WTC11 (cell line): ENCODE data around the gene ENTREP3. TPM values are rescaled to one million over a fixed set of nuclear protein-coding genes. Genes with fewer than 3 reads are reported as not detected.
A peak's percentile ranks its signal among the peaks of the same experiment; 100 is the strongest.
"Not testable (repeated sequence)": the region's sequence is repeated elsewhere in the genome, so short reads cannot be mapped to it uniquely, and the experiment has no call there.

Experiments used
- ATAC-seq: fragments of 200-7000 bp; cut with Tn5 transposase; 2 replicates; pipeline ENCODE4 v1.10.0; 2021; ENCODE audit warnings: mild to moderate bottlenecking, moderate library complexity
- CTCF ChIA-PET: fragments of 300-600 bp; sonication (Branson Sonifier 250); formaldehyde crosslinking; loops from one replicate; lab custom pipeline; 2021; ENCODE audit warnings: antibody characterized with exemption; lab: Charles Lee
- POLR2A ChIA-PET: fragments of 350-600 bp; sonication (Branson Sonifier 250); formaldehyde crosslinking; loops from one replicate; lab custom pipeline; 2021; ENCODE audit warnings: antibody characterized with exemption; lab: Charles Lee
- DNase-seq: peaks from one replicate; pipeline ENCODE4 v3.0.0; 2021; ENCODE audit warnings: low spot score
- H3K27ac Mint-ChIP-seq: 2 replicates; pipeline ENCODE4 v1.8.0; 2021; ENCODE audit warnings: mixed read lengths
- H3K27me3 Mint-ChIP-seq: 2 replicates; pipeline ENCODE4 v1.8.0; 2021; ENCODE audit warnings: low read depth, mild to moderate bottlenecking, moderate library complexity, mixed read lengths
- H3K36me3 Mint-ChIP-seq: 2 replicates; pipeline ENCODE4 v1.8.0; 2021; ENCODE audit warnings: mixed read lengths
- H3K4me1 Mint-ChIP-seq: 2 replicates; pipeline ENCODE4 v1.8.0; 2022; ENCODE audit warnings: mixed read lengths
- H3K4me3 Mint-ChIP-seq: 2 replicates; pipeline ENCODE4 v1.8.0; 2021; ENCODE audit warnings: mild to moderate bottlenecking, moderate library complexity, mixed read lengths
- H3K9me3 Mint-ChIP-seq: 2 replicates; pipeline ENCODE4 v1.8.0; 2021; ENCODE audit warnings: mixed read lengths
- ARID4B ChIP-seq: sonication (generic); formaldehyde crosslinking; IDR thresholded peaks from 2 replicates; pipeline ENCODE4 v1.8.0; 2023; ENCODE audit warnings: missing genetic modification reagents, mild to moderate bottlenecking, borderline replicate concordance
- CTCF ChIP-seq: fragments of 200-600 bp; IDR thresholded peaks from 2 replicates; pipeline ENCODE4 v1.8.0; 2022; ENCODE audit warnings: antibody characterized with exemption
- ELF4 ChIP-seq: sonication (generic); formaldehyde crosslinking; IDR thresholded peaks from 2 replicates; pipeline ENCODE4 v1.8.1; 2022; ENCODE audit warnings: low read depth, mild to moderate bottlenecking, moderate library complexity, missing genetic modification reagents
- EMX1 ChIP-seq: fragments of 250-450 bp; sonication (Bioruptor Pico); IDR thresholded peaks from 2 replicates; pipeline ENCODE4 v1.8.0; 2021; ENCODE audit warnings: mild to moderate bottlenecking
- FOXP1 ChIP-seq: sonication (generic); formaldehyde crosslinking; IDR thresholded peaks from 2 replicates; pipeline ENCODE4 v1.8.0; 2022; ENCODE audit warnings: missing genetic modification reagents, mild to moderate bottlenecking, moderate library complexity, borderline replicate concordance
- GABPB1 ChIP-seq: sonication (generic); formaldehyde crosslinking; IDR thresholded peaks from 2 replicates; pipeline ENCODE4 v1.8.1; 2023; ENCODE audit warnings: mild to moderate bottlenecking, missing genetic modification reagents
- GTF2I ChIP-seq: fragments of 250-450 bp; sonication (Bioruptor Pico); conservative IDR thresholded peaks from 2 replicates; pipeline ENCODE4 v1.4.0; 2021; ENCODE audit warnings: mild to moderate bottlenecking
- IRF2 ChIP-seq: sonication (generic); formaldehyde crosslinking; IDR thresholded peaks from 2 replicates; pipeline ENCODE4 v1.8.0; 2022; ENCODE audit warnings: low read depth, missing genetic modification reagents, borderline replicate concordance
- MAX ChIP-seq: sonication (generic); formaldehyde crosslinking; IDR thresholded peaks from 2 replicates; pipeline ENCODE4 v1.8.0; 2022; ENCODE audit warnings: mild to moderate bottlenecking, missing genetic modification reagents
- NR3C1 ChIP-seq: sonication (generic); formaldehyde crosslinking; conservative IDR thresholded peaks from 2 replicates; pipeline ENCODE4 v1.8.1; 2023; ENCODE audit warnings: low read depth, mild to moderate bottlenecking, missing genetic modification reagents
- PREB ChIP-seq: sonication (generic); formaldehyde crosslinking; IDR thresholded peaks from 2 replicates; pipeline ENCODE4 v1.8.1; 2022; ENCODE audit warnings: mild to moderate bottlenecking, missing genetic modification reagents, moderate library complexity, borderline replicate concordance
- TCF7 ChIP-seq: sonication (generic); formaldehyde crosslinking; IDR thresholded peaks from 2 replicates; pipeline ENCODE4 v1.8.0; 2022; ENCODE audit warnings: mild to moderate bottlenecking, low read depth, missing genetic modification reagents, moderate library complexity
- TEAD1 ChIP-seq: sonication (generic); formaldehyde crosslinking; IDR thresholded peaks from 2 replicates; pipeline ENCODE4 v1.8.0; 2022; ENCODE audit warnings: mild to moderate bottlenecking, missing genetic modification reagents
- TP53 ChIP-seq: sonication (generic); formaldehyde crosslinking; IDR thresholded peaks from 2 replicates; pipeline ENCODE4 v1.8.1; 2023; ENCODE audit warnings: mild to moderate bottlenecking, missing genetic modification reagents
- USF1 ChIP-seq: sonication (generic); formaldehyde crosslinking; IDR thresholded peaks from 2 replicates; pipeline ENCODE4 v1.8.0; 2022; ENCODE audit warnings: mild to moderate bottlenecking, missing genetic modification reagents
- ZBTB21 ChIP-seq: sonication (generic); formaldehyde crosslinking; IDR thresholded peaks from 2 replicates; pipeline ENCODE4 v1.8.1; 2023; ENCODE audit warnings: mild to moderate bottlenecking, missing genetic modification reagents, borderline replicate concordance
- ZMAT4 ChIP-seq: fragments of 250-450 bp; sonication (Bioruptor Pico); IDR thresholded peaks from 2 replicates; pipeline ENCODE4 v1.9.0; 2021; ENCODE audit warnings: mild to moderate bottlenecking
- ZNF121 ChIP-seq: sonication (generic); formaldehyde crosslinking; IDR thresholded peaks from 2 replicates; pipeline ENCODE4 v1.8.0; 2023; ENCODE audit warnings: missing genetic modification reagents
- ZNF423 ChIP-seq: fragments of 250-450 bp; sonication (Bioruptor Pico); IDR thresholded peaks from 2 replicates; pipeline ENCODE4 v2.1.2; 2022; ENCODE audit warnings: mild to moderate bottlenecking, moderate library complexity
- ZSCAN18 ChIP-seq: fragments of 250-450 bp; sonication (Bioruptor Pico); IDR thresholded peaks from 2 replicates; pipeline ENCODE4 v2.1.2; 2022; ENCODE audit warnings: mild to moderate bottlenecking, moderate library complexity
- total RNA-seq: library from RNA; stranded (reverse); gene quantifications from 3 replicates; pipeline ENCODE4 v1.2.3, GENCODE V29; 2021

Gene ENTREP3
- total RNA-seq, 1 experiment from 2014 or later = 67.8 TPM

- no peaks in the 10 kb centered on the region for H3K9me3 Mint-ChIP-seq
- POLR2A ChIA-PET = no interaction called here
- H3K4me3 Mint-ChIP-seq = no peak overlapping the region
- ATAC-seq (no peak), DNase-seq (no peak)
- no peak overlapping the region for H3K27ac Mint-ChIP-seq
- peaks cover 10% of the 10 kb centered on the region for H3K4me1 Mint-ChIP-seq
- H3K36me3 Mint-ChIP-seq = peaks cover 3% of the 10 kb centered on the region
- CTCF ChIA-PET = no interaction called here
- peaks cover 4% of the 10 kb centered on the region; the same call in 1 of the 2 replicates for H3K27me3 Mint-ChIP-seq
- TF ChIP-seq ZMAT4 (CRISPR knock-in tag) = no peak
- TF ChIP-seq NR3C1 (CRISPR knock-in tag) = no peak
- no peak for TF ChIP-seq MAX (CRISPR knock-in tag)
- no peak for TF ChIP-seq TCF7 (CRISPR knock-in tag)
- TF ChIP-seq ARID4B (CRISPR knock-in tag) = no peak
- no peak for TF ChIP-seq GTF2I (CRISPR knock-in tag)
- no peak for TF ChIP-seq ELF4 (CRISPR knock-in tag)
- no peak for TF ChIP-seq ZSCAN18 (CRISPR knock-in tag)
- no peak for TF ChIP-seq ZBTB21
- no peak for TF ChIP-seq TP53 (CRISPR knock-in tag)
- TF ChIP-seq TEAD1 (CRISPR knock-in tag) = no peak
- no peak for TF ChIP-seq IRF2 (CRISPR knock-in tag)
- TF ChIP-seq ZNF121 (CRISPR knock-in tag) = no peak
- TF ChIP-seq PREB = no peak
- no peak for TF ChIP-seq USF1 (CRISPR knock-in tag)
- no peak for TF ChIP-seq EMX1 (CRISPR knock-in tag)
- no peak for TF ChIP-seq GABPB1 (CRISPR knock-in tag)
- TF ChIP-seq CTCF = no peak
- TF ChIP-seq ZNF423 (CRISPR knock-in tag) = no peak
- no peak for TF ChIP-seq FOXP1 (CRISPR knock-in tag)
Observed at GRCh38 chr1:155236451-155236850, 18.8 kb downstream of the ENTREP3 start.

- POLR2A ChIA-PET, CTCF ChIA-PET: not testable (repeated sequence)
Observed at GRCh38 chr1:155235375-155235774, 19.9 kb downstream of the ENTREP3 start.

GRCh38 chr1:155233502-155233901 lies 21.8 kb downstream of the ENTREP3 start:
- DNase-seq, H3K4me3 Mint-ChIP-seq, POLR2A ChIA-PET, H3K27ac Mint-ChIP-seq, H3K4me1 Mint-ChIP-seq, H3K36me3 Mint-ChIP-seq, CTCF ChIA-PET, H3K9me3 Mint-ChIP-seq: not testable (repeated sequence)
- peak; percentile 59 for ATAC-seq
- peaks cover 29% of the 10 kb centered on the region for H3K27me3 Mint-ChIP-seq

More at GRCh38 chr1:155235375-155235774, 19.9 kb downstream of the ENTREP3 start:
- not testable (repeated sequence) for DNase-seq, H3K4me3 Mint-ChIP-seq, H3K9me3 Mint-ChIP-seq, ATAC-seq, H3K36me3 Mint-ChIP-seq, H3K27ac Mint-ChIP-seq, H3K4me1 Mint-ChIP-seq
- H3K27me3 Mint-ChIP-seq = peaks cover 14% of the 10 kb centered on the region
